CD4-positive, alpha-beta T cell treated with Interleukin-15 for 1 hour (primary cell): ENCODE data around the gene ISY1.
"Not testable (repeated sequence)": the region's sequence is repeated elsewhere in the genome, so short reads cannot be mapped to it uniquely, and the experiment has no call there.

Experiments used
- DNase-seq: peaks from one replicate; pipeline ENCODE4 v3.0.0-alpha.2; 2020

The ISY1 gene

DNA sequence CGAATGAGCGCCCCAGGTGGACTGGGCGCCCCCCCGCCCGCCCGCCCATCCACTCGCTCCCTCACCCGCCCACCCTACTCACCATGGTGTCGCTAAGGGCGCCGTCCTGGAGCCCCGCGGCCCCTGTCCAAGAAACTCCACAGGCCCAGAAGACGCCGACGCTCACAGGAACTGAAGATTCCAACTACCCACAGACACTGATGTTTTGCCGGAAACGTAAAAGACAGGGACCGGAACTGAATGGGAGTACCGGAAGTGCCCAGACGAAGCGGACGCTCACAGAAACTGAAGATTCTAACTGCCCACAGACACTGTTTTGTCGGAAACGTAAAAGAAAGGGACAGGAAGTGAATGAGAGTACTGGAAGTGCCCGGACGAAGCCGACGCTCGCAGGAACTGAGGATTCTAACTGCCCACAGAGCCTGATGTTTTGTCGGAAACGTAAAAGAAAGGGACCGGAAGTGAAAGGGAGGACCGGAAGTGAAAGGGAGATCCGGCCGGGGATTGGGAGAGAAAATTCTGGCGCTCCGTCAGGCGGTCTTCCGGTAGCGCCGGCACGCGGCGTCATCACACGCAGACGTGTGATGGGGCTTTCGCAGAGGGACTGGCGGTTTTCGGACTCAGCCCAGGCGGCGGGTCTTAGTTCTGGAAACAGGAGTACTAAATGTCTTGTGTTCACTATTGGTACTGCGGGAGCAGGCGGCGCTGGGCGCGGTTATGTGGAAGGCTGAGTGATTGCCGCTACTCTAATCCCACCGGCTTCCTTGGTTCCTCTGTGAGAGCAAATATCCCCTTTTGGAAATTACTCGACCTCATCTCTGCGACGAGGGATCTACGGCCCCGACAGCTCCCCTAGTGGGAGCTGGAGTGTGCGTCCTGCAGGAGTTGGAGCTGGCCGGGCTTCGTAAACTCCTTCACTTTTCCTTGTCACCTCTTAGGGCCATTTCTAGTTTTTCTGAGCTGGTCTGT lies at the start of gene ISY1:
TSS of gene ISY1 (minus strand) at position 173 of the 969 bp plus-strand sequence. CDS start at position 85, 88 bp downstream.
- DNase-seq: peak; percentile 92

DNA sequence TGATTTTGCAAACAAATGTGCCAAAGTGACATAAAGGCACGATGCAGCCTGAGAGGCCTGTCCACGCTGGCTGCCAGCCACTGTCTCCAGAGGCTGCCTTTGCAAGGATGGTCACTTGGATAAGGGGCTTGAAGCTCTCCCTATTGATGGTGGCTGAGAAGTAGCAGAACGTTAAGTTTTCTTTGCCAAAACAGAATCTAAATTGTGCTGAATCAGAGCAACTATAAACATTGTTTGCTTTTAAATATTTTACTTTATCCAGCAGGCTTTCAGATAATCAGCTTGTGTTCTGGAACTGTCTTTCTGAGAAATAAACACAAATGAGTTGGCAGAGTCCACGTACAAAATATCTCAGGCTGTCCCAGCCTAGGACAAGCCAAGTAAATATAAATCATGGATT lies 46.6 kb upstream of the ISY1 start:
- DNase-seq: no peak

DNA sequence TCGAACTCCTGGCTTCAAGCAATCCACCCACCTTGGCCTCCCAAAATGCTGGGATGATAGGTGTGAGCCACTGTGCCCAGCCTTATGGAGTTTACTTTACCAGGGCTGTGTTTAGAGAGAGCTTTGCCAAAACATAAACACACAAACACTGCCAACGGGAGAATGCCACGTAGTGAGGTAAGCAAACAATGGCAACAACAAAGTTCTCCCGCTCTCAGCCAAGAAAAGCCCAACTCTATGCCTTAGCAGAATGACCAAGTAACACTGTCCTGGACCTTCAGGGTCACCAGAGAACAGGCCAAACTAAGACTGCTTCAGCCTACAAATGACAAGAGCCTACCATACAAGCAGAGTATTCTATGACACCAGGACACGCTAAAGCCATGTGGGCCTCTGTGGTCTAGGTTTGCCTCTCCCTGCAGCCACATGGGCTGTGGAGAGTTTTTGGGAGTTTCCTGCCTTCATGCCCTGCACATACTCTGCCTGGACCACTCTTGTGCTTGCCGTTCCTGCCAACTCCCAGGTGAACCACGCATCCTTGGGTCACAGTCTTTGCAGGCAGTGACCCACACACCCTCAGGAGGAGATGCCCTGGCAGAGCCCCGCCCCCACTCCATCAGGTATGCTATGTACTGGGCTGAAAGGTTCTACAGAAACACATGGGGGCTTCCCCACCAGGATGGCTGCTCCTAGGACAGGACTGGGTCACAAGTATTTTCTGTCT lies 44.4 kb upstream of the ISY1 start:
- DNase-seq: no peak

DNA sequence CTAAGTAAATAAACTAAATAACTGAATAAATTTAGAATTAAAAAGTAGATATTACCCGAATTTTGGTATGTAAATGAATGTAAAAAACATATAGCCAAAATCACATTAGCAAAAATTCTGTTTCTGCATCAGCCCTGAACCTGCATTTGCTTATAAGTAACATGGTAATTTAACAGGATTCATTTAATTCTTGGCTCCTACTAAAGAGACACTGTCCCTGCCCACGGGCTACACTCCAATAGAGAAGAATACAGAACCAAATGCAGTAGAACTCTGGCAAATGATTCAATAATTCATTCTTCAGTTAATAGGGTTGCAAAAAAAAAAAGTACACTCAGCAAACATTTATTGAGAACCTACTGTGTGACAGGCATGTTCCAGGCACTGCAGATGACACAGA lies 43.6 kb upstream of the ISY1 start:
- no peak for DNase-seq

DNA sequence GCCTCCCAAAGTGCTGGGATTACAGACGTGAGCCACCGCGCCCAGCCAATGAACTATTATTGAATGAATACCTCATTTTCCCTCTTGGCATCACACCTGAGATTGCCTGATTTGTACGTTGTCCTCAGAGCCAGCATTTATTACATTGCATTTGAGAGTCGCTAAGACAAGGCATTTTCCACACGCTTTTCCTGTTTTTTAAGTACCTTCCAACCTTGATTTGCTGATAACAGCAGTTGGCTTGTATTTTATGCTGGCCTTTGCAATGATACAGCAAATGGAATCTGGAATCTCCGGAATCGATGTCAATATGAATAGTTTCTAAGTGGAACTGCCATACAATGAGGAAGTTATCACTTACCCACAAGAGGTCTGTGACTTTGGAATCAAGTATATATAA lies 38.5 kb upstream of the ISY1 start:
- no peak for DNase-seq

DNA sequence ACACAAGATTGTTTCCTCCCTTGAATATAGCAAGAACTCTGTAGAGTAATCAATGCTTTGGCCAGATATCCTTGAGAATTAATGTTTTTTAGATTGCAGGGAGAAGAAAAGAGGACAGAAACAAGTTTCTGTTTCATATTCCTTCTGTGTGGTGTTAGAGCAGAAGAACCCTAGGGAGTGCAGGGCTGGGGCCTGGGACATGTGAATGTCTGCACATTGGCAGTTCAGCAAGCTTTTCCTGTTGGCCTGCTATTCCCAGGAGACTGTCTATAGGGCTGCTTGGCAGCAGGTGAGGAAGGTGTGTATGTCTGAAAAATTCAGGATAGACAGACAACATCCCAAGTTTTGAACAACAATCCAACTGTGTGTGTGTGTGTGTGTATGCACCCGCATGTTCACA lies 36.5 kb upstream of the ISY1 start:
- no peak for DNase-seq

DNA sequence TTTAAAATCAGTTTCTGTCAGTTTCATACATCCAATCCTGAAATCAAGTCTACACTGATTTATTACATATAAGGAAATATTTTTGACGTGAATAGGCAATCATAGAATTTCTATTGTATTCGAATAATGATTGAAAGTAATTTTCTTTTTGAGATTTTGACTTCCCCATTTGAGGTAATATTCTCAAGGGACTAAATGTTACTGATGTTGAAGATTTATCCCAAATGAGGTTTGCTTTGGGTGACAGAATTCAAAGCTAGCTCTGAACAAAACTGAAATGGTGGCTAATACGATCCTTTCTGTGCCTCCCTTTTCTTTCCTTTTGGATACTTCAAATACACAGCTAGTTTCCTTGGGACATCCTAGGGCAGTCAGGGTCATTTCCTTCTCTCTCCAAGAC lies 35.7 kb upstream of the ISY1 start:
- no peak for DNase-seq

DNA sequence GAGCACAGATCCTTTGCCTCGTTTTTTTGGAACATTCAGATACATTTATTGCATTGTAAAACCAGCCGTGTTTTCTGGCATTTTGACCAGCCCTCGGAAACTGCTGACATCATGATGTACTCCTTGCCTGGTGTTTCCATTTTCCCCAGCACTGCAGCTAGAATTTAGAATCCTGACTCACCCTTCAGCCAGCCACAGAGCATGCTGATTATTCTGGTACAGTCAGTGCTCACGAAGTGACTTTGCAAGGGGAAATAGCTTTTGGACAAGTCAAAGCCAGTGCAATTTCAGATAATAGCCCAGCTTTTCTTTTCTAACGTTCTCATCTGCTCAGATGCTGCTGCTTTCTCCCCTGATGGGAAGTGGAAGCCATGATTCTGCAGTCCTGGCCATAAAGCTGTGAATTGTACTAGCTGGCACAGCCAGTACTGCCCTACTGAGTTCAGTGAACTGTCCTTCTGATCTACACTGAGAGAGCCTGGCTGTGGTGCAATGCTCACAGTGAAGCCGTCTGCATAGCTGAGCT lies 34.9 kb upstream of the ISY1 start:
- DNase-seq: peak; percentile 22

DNA sequence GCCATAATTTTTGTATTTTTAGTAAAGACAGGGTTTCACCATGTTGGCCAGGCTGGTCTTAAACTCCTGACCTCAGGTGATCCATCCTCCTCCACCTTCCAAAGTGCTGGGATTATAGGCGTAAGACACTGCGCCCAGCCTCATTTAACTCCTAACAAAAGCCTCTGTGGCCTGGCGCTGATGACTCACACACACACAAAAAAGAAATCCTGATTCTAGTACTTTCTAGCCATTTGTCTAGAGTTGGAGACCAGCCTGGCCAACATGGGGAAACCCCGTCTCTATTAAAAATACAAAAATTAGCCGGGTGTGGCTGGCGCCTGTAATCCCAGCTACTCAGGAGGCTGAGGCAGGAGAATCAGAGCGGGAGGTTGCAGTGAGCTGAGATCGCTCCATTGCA lies 28.9 kb upstream of the ISY1 start:
- not testable (repeated sequence) for DNase-seq

DNA sequence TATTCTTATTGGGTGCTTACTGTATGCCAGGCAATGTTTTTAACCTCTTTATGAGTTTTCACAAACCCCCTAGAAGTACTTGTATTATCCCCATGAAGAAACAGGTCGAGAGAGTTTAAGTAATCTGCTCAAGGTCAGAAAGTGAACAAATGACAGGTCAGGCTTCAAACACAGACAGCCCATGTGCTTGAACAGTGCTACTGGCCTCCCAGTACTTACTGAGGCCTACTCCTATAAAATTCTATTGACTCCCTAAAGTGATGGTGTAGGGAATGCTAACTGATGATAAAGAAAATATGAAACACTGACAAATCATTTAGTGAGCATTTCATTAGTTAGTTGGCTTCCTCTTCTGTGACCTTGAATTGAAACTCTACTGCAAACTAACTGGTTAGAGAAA lies 27.0 kb upstream of the ISY1 start:
- DNase-seq: no peak

DNA sequence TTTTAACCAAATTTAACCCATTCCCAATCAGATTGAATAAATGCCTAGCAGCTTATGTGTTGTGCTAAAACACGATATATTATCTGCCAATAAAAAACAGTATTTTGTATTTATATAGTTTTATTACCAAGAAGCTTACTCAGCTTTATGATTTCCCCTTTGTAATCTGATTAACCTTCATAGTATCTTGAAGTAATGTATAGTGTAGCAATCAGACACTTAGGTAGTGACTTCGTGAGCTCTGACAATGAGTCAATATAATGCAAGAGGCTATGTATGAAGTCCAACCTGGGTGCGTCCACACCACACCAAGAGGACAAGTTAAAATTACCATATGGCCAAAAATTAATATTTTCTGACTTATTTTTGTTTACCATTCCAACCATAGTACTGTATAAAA lies 24.9 kb upstream of the ISY1 start:
- DNase-seq: no peak

DNA sequence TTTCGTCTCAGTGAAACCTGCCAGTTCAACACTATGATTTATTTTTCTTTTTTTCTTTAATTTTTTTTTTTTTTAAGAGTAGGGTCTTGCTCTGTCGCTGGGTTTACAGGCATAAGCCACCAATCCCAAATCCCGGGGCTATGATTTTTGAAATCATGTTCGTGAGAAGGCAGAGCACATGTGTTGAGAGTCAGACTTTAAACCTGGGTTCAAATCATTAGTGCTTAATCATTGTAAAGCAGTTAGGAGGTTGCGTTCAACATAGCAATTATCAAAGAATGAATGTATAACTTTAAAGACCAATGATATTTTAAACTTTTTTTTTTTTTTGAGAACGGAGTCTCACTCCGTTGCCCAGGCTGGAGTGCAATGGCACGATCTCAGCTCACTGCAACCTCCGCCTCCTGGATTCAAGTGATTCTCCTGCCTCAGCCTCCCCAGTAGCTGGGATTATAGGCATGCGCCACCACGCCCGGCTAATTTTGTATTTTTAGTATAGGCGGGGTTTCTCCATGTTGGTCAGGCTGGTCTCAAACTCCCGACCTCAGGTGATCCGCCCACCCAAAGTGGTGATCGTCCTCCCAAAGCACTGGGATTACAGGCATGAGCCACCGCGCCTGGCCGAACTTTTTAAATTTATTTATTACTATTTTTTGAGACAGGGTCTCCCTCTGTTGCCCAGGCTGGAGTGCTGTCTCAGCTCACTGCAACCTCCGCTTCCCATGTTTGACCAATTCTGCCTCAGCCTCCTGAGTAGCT lies 24.1 kb upstream of the ISY1 start:
- not testable (repeated sequence) for DNase-seq

DNA sequence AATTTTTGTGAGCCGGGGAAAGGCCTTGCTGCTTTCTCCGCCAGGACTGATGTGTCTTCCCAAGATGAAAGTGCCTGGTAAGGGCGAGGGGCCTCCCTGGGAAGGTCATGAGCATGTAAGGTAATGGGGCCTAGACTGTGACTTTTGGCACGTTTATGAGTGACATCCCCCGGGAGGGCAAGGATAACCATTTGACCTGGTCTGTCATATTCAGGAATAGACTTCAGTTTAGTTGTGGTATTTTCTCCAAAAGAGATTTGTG lies 23.5 kb upstream of the ISY1 start:
- DNase-seq: no peak

DNA sequence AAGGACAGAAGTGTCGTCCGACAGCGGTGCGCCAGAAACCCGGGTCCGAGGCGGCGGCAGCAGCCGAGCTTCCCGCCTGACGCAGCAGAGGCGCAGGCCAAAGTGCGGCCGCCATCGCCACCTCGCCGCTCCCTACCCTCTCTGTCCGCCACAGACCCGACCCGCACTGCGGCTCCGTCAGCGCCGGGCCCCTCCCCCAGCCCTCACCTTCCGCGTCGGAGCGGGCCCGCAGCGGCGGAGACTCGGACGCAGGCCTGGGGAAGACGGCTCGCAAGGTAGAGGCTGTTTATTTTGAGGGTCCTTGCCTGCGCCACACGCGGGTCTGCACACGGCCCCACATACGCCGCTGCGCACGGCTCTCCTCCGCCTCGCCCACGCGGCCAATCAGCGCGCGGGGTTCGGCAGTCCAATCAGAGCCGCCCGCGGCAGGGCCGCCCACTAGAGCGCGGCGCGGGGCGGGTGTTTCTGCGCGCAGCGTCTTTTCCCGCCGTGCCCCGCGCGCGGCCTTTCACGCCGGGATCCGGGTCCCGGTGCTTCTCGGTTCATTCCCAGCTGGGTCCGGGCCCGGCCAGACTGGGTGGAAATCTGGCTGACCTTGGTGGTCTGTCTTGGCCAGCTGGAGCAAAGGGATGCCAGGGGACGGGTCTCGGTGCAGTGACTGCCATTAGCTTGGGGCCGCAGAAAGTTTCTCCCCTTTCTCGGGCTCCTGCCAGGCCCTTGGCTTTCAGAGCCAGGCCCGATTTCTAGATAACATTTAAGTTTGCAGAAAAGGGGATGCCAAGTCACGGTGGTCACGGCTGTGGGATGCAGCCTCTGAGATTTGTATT lies 22.9 kb upstream of the ISY1 start, which contains the start of gene CNBP:
TSS of gene CNBP (minus strand) at position 328 of the 827 bp plus-strand sequence. CDS start 12,139 bp downstream, outside the sequence.
- peak; percentile 92 for DNase-seq

DNA sequence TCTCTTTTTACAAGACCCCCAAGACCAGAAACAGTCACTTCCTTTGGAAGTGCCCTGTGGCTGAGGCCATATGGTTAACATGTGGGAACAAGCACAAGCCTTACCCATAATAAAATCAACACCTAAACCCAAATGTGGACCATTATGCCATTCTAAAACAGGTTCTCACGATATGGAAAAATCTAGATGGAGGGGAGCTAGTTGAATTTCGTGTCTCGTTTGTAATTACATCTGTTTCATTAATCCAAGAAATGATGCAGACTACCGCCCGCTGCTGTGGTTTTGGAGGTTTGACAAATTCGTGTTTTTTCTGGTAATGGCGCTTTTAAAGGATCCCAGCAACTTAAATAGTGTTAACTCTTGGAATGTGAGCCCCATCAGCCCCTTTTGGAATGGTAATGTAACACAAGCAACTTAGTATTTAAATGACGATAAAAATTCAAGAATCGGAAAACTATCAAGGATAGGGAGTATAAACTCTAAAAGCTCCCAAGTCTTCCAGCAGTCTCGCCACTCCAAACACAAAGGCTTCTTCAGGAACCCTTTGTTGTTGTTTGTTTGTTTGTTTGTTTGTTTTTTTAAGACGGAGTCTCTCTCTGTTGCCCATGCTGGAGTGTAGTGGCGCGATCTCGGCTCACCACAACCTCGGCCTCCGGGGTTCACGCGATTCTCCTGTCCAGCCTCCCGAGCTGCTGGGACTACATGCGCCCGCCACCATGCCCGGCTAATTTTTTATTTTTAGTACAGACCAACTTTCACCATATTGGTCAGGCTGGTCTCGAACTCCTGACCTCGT lies 21.7 kb upstream of the ISY1 start:
- no peak for DNase-seq

DNA sequence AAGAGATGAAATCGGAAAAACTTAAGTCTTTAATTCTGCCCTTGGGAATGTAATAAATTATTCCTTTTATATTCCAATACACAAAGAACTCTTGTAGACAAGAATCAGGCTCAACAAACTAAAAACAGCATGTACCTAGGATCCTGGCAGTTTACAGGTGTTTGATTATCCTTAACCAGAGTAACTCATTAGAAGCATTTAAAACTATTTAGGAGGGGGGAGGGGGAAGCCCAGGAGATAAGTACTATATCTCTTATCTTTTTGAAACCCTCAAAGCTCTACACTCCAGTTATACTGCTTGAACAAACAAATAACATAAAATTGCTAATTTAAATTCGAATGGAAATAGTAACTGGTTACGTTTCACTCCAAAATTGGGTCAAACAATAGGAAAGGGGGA lies 21.0 kb upstream of the ISY1 start:
- DNase-seq: no peak

DNA sequence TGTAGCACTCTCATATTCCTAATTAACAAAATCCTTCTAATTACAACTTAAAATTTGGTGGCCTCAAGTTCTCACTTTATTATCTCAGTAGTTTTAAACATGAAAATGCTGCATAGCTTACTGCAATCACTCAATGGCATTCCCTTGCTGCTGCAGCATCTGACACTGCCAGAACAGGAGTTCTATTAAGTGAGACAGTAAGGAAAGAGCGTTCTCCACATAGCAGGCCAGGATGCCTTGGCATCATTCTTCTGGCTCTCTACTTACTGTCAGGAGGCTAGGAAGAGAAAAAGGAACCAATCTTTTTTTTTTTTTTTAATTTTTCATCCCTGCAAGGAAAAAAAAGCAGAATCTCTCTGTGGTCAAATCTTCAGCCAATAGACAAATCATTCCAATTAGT lies 19.6 kb upstream of the ISY1 start:
- DNase-seq: no peak

DNA sequence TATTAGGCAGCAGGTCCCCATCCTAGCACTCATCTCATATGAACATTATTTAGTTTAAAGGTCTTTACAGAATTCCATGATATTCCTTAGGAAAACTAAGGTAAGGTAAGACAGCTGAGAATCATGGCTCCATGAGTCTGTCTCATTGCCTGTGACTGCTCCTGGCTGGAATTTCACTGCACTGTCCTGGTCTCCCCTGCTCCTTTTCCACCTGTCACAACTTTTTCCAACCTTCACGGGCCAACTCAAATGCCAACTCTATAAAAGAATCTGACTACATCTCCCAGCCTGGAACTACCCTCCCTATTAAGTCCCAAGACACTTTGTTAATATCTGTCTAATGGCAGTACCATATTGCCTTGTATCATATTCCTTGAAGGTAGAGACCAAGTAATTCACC lies 15.2 kb upstream of the ISY1 start:
- DNase-seq: no peak

DNA sequence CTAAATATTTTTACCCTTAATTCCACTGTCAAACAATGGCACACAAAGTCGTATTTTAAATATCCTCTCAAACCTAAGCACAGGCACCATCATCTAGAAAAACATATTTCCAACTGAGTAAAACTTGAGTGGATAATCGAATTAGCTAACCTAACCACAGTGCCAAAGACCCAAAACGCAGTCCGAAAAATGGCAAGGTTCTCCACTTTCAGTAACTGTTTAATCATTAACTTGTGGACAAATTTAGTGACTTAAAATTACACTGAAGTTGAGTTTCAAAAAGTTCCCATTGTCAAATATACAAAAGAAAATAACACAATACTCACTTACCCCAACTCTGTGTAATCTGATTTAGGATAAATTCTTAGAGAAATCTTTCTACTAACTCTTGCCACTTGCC lies 12.9 kb upstream of the ISY1 start:
- DNase-seq: no peak

DNA sequence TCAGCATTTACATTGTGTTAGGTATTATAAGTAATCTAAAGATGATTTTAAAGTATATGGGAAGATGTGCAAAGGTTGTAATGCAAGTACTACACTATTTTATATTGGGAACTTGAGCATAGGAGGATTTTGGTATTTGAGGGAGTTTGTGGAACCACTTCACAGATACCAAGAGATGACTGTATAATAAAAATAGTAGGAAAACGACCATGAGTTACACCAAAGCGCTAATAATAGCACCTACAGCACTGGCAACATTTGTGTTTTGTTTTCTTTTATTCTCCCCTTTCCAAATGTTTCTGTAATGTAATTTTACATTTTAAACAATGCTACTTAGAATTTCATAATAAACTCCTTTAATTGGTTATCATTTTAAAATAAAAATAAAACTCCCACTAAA lies 12.3 kb upstream of the ISY1 start:
- DNase-seq: no peak

DNA sequence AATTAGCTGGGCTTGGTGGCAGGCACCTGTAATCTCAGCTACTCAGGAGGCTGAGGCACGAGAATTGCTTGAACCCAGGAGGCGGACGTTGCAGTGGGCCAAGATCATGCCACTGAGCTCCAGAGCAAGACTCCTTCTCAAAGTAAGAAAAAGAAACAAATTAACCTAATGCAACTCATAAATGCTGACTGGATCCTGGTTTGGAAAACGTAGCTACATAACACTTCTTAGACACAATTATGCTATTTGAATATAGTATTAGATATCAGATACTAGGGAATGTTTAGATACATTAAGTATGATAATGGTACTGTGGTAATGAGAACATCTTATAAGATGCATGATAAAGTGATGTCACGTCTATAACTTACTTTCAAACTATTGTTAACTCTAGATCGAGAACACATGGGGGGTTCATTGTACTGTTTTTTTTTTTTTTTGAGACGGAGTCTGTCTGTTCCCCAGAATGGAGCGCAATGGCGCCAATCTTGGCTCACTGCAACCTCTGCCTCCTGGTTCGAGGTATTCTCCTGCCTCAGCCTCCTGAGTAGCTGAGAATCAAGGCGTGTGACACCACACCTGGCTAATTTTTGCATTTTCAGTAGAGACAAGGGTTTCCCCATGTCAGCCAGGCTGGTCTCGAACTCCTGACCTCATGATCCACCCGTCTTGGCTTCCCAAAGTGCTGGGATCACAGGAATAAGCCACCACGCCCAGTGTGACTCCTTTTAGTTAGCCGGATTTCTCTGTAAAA lies 5.9 kb upstream of the ISY1 start:
- no peak for DNase-seq
